Upper lobe of right lung (tissue), 1 donor: Measurements from ENCODE around the gene ORC5. TPM values are rescaled to one million over a fixed set of nuclear protein-coding genes. Genes with fewer than 3 reads are reported as not detected.

ENCODE experiments used
- ATAC-seq: fragments of 200-7000 bp; cut with Tn5 transposase; one replicate; pipeline ENCODE4 v1.9.1; 2020; ENCODE audit warnings: mild to moderate bottlenecking, moderate library complexity
- DNase-seq: peaks from one replicate; pipeline ENCODE4 v3.0.0-alpha.2; 2020
- H3K27ac ChIP-seq: fragments of 200-600 bp; one replicate; pipeline ENCODE4 v1.8.0; 2022
- H3K27me3 ChIP-seq: fragments of 200-600 bp; one replicate; pipeline ENCODE4 v1.8.0; 2022; ENCODE audit warnings: mild to moderate bottlenecking
- H3K36me3 ChIP-seq: fragments of 200-600 bp; one replicate; pipeline ENCODE4 v1.8.0; 2022
- H3K4me1 ChIP-seq: fragments of 200-600 bp; one replicate; pipeline ENCODE4 v1.8.0; 2022
- H3K4me3 ChIP-seq: fragments of 200-600 bp; one replicate; pipeline ENCODE4 v1.8.0; 2022; ENCODE audit warnings: mild to moderate bottlenecking
- H3K9me3 ChIP-seq: fragments of 200-600 bp; one replicate; pipeline ENCODE4 v1.8.0; 2022
- CTCF ChIP-seq: fragments of 200-600 bp; IDR thresholded peaks from one replicate; pipeline ENCODE4 v1.8.0; 2022; ENCODE audit warnings: antibody characterized with exemption
- intact Hi-C: fragments of 100-400 bp; cut with DNase I; formaldehyde crosslinking; loops from one replicate; pipeline ENCODE4 v1.11.0; 2022
- total RNA-seq: library from RNA; stranded (reverse); fragmentation: NEBNext Ultra II Directional; extraction: Animal tissue kit (Norgen Biotek cat#: 25700); gene quantifications from one replicate; pipeline ENCODE4 v1.2.1, GENCODE V29; 2021
- donor health status: DM: no; HTN: yes; CAD: no; lungs with severe emphysema.

ORC5 gene
- total RNA-seq, 1 donor from 2014 or later: 13.6 TPM

DNA sequence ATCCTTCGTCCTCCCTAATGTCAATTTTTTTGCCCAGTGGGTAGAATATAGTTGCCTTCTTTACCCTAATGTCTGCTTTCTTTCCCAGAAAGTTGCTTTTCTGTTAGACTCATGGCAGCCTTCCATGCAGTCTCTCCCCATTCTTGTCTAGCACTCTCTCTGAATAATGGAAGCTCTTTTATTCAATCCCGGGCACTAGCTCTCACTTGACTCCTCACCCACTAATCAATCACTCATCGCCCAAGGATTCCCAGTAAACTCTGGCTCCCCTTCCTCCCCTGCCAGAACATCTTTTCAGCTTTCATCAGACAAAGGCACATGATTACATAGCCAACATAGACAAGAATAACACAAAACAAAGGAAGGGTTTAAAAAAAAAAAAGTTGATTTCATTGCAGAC, 118.2 kb downstream of the ORC5 start:
- no peak for DNase-seq
- ATAC-seq: no peak
- H3K9me3 ChIP-seq: no peaks in the 10 kb centered on the region
- intact Hi-C loops: no loop called here
- no peak overlapping the region for H3K27ac ChIP-seq
- no peaks in the 10 kb centered on the region for H3K27me3 ChIP-seq
- H3K4me1 ChIP-seq: no peaks in the 10 kb centered on the region
- H3K4me3 ChIP-seq: no peak overlapping the region
- TF ChIP-seq CTCF: no peak
- H3K36me3 ChIP-seq: no peaks in the 10 kb centered on the region

GRCh38 chr7:104089061-104089460, 118.8 kb downstream of the ORC5 start:
- no peak overlapping the region for H3K27ac ChIP-seq
- no peak for ATAC-seq
- intact Hi-C loops: no loop called here

More at GRCh38 chr7:104089061-104089460, 118.8 kb downstream of the ORC5 start:
- Histone ChIP-seq H3K9me3 (no peaks in the 10 kb centered on the region), H3K4me3 (no peak overlapping the region), H3K27me3 (no peaks in the 10 kb centered on the region), H3K4me1 (no peaks in the 10 kb centered on the region), H3K36me3 (no peaks in the 10 kb centered on the region)
- no peak for DNase-seq
- TF ChIP-seq CTCF: no peak

Other genes starting within 250 kb of the ORC5 start
- gene RELN, start 218.4 kb downstream of the ORC5 start, total RNA-seq: 5.6 TPM
- not detected for gene LHFPL3, start 120.6 kb upstream of the ORC5 start, total RNA-seq